SK-N-SH treated with all-trans-retinoic acid at 6 μM for 48 hours (cell line): ENCODE results near the gene COX5A.

ENCODE experiments used
- ARNTL ChIP-seq: fragments of 450-650 bp; formaldehyde crosslinking; IDR thresholded peaks from 2 replicates; pipeline ENCODE4 v1.5.0; 2020; ENCODE audit warnings: low read depth, mild to moderate bottlenecking, moderate library complexity, borderline replicate concordance
- CSDC2 ChIP-seq: fragments of 250-450 bp; sonication (Bioruptor Pico); IDR thresholded peaks from 2 replicates; pipeline ENCODE4 v1.5.0; 2020; ENCODE audit warnings: mild to moderate bottlenecking, moderate library complexity
- ESRRG ChIP-seq: fragments of 250-450 bp; sonication (Bioruptor Pico); IDR thresholded peaks from 2 replicates; pipeline ENCODE4 v1.6.1; 2021; ENCODE audit warnings: mild to moderate bottlenecking
- ISL1 ChIP-seq: fragments of 250-450 bp; sonication (Bioruptor Pico); IDR thresholded peaks from 2 replicates; pipeline ENCODE4 v2.1.2; 2022; ENCODE audit warnings: mild to moderate bottlenecking, moderate library complexity
- POU6F1 ChIP-seq: fragments of 250-450 bp; sonication (Bioruptor Pico); IDR thresholded peaks from 2 replicates; pipeline ENCODE4 v1.8.0; 2021; ENCODE audit warnings: low read depth, mild to moderate bottlenecking, moderate library complexity, borderline replicate concordance
- PPARA ChIP-seq: fragments of 250-450 bp; sonication (Bioruptor Pico); IDR thresholded peaks from 2 replicates; pipeline ENCODE4 v1.5.0; 2020; ENCODE audit warnings: mild to moderate bottlenecking, borderline replicate concordance
- SNAI2 ChIP-seq: fragments of 250-450 bp; sonication (Bioruptor Pico); IDR thresholded peaks from 2 replicates; pipeline ENCODE4 v1.5.0; 2020; ENCODE audit warnings: mild to moderate bottlenecking, moderate library complexity
- TCF4 ChIP-seq: fragments of 250-450 bp; sonication (Bioruptor Pico); IDR thresholded peaks from 2 replicates; pipeline ENCODE4 v1.8.0; 2021; ENCODE audit warnings: mild to moderate bottlenecking, moderate library complexity, borderline replicate concordance
- TSHZ2 ChIP-seq: fragments of 250-450 bp; sonication (Bioruptor Pico); IDR thresholded peaks from 2 replicates; pipeline ENCODE4 v1.5.0; 2020; ENCODE audit warnings: mild to moderate bottlenecking, moderate library complexity
- ZC3H10 ChIP-seq: fragments of 250-450 bp; sonication (Bioruptor Pico); IDR thresholded peaks from 2 replicates; pipeline ENCODE4 v1.5.1; 2021; ENCODE audit warnings: mild to moderate bottlenecking, moderate library complexity
- ZFP3 ChIP-seq: fragments of 250-450 bp; sonication (Bioruptor Pico); IDR thresholded peaks from 2 replicates; pipeline ENCODE4 v1.5.0; 2020; ENCODE audit warnings: mild to moderate bottlenecking, moderate library complexity
- ZFP30 ChIP-seq: fragments of 450-650 bp; formaldehyde crosslinking; IDR thresholded peaks from 2 replicates; pipeline ENCODE4 v1.5.0; 2022; ENCODE audit warnings: mild to moderate bottlenecking, moderate library complexity

- TF ChIP-seq CSDC2 (CRISPR knock-in tag) (no peak), ZFP30 (CRISPR knock-in tag) (no peak), POU6F1 (no peak), ESRRG (CRISPR knock-in tag) (no peak), ZC3H10 (CRISPR knock-in tag) (no peak), SNAI2 (CRISPR knock-in tag) (no peak), PPARA (no peak), ARNTL (CRISPR knock-in tag) (no peak), TSHZ2 (CRISPR knock-in tag) (no peak), ISL1 (no peak), ZFP3 (CRISPR knock-in tag) (no peak), TCF4 (no peak)
Measured at GRCh38 chr15:74951006-74951405, 13.1 kb upstream of the COX5A start.
